HEK293 (cell line): ENCODE results near the gene MATCAP1.

Experiments
- CTCF ChIP-seq: fragments of 450-650 bp; formaldehyde crosslinking; IDR thresholded peaks from 2 replicates; pipeline ENCODE4 v1.5.1; 2016; ENCODE audit warnings: missing biosample characterization, missing genetic modification characterization
- ZNF114 ChIP-seq: fragments of 450-650 bp; formaldehyde crosslinking; IDR thresholded peaks from 2 replicates; pipeline ENCODE4 v1.5.0; 2017; ENCODE audit warnings: missing biosample characterization, missing genetic modification characterization
- ZNF639 ChIP-seq: fragments of 450-650 bp; formaldehyde crosslinking; IDR thresholded peaks from 2 replicates; pipeline ENCODE4 v1.5.1; 2016; ENCODE audit warnings: missing biosample characterization, missing genetic modification characterization
- ZSCAN16 ChIP-seq: fragments of 450-650 bp; formaldehyde crosslinking; IDR thresholded peaks from 2 replicates; pipeline ENCODE4 v1.5.1; 2016; ENCODE audit warnings: missing biosample characterization, missing genetic modification characterization

- TF ChIP-seq ZNF114 (no peak), CTCF (no peak), ZNF639 (tag by site-specific recombination) (no peak), ZSCAN16 (tag by site-specific recombination) (no peak)
Observed at GRCh38 chr16:67190448-67191399, 7.0 kb upstream of the MATCAP1 start.
